H7 (cell line): ENCODE data around the gene FNDC11. TPM values are rescaled to one million over a fixed set of nuclear protein-coding genes. Genes with fewer than 3 reads are reported as not detected.
"Not testable (repeated sequence)": the region's sequence is repeated elsewhere in the genome, so short reads cannot be mapped to it uniquely, and the experiment has no call there.

Source experiments
- DNase-seq: peaks from one replicate; pipeline ENCODE4 v3.0.0; 2012
- H3K27me3 ChIP-seq: 2 replicates; pipeline ENCODE4 v1.6.0; 2011; ENCODE audit warnings: mild to moderate bottlenecking, low read length; ENCODE audit not compliant: control insufficient read depth, insufficient read depth
- H3K36me3 ChIP-seq: replicated peaks from 2 replicates; pipeline ENCODE4 v1.5.1; 2011; ENCODE audit warnings: low read length; ENCODE audit not compliant: control insufficient read depth, insufficient read depth
- H3K4me3 ChIP-seq: 2 replicates; pipeline ENCODE4 v1.5.1; 2011; ENCODE audit warnings: low read depth, mild to moderate bottlenecking, control low read depth, low read length, moderate library complexity; ENCODE audit not compliant: insufficient read depth
- total RNA-seq: library from RNA; depleted of rRNA; stranded (reverse); fragments of >200 nt; shearing (Covaris generic); gene quantifications from 2 replicates; pipeline ENCODE4 v1.2.3, GENCODE V29; 2014; rRNA removed

Gene FNDC11
- total RNA-seq, 1 experiment from 2014 or later, result 8.0 TPM

- Histone ChIP-seq H3K27me3 (no peaks in the 10 kb centered on the region), H3K4me3 (no peak overlapping the region), H3K36me3 (peaks cover 2% of the 10 kb centered on the region)
- peak; percentile 41 for DNase-seq
Observed at GRCh38 chr20:63594043-63594561, 40.1 kb downstream of the FNDC11 start.

DNA sequence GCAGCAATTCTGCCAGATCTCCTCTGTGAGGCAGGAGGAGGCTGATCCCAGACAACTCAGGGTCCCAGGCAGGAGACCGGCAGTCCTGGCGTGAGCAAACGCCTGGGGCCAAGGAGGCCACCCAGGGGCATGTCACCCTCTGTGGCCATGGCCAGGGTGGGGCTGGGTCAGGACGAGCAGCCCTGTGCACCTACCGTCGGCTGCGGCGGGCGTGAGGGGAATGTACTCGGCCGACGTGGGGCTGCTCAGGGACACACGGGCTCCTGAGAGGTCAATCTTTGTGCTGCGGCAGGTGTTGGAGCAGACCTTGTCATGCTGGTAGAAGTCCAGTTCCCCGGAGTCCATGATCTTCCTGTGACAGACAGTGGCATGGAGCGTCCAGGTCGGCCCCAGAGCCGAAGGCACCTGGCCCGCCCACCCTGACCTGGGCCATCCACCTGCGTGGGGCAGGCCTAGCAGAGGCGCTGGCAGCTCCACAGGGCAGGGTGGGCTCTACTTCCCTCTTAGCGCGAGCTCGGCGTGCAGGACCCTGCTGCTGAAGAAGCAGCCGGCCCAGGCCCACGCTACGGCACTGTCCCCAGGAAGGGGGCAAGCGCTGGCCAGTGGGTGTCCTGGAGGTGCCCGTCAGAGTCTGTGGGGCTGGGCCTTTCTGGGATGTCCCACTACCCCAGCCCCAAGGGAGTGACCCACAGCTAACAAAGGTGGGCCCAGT lies 41.6 kb downstream of the FNDC11 start:
- Histone ChIP-seq H3K27me3 (no peaks in the 10 kb centered on the region), H3K4me3 (no peak overlapping the region), H3K36me3 (peaks cover 2% of the 10 kb centered on the region)
- peak; percentile 52 for DNase-seq

DNA sequence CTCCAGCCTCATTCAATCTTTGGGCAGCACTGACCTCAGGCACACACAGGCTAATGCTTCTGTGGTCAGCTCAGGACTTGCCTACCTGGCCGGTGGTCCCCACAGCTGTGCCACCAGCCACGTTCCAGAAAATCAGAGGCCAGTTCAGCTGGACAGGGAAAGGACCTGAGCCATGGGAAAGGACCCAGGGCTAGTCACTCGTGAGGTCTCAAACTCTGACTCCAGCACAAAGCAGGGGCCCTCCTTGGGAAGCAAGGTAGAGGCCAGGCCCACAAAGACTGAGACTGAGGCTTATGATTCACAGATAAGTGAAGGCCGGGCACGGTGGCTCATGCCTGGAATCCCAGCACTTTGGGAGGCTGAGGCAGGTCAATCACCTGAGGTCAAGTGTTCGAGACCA lies 42.5 kb downstream of the FNDC11 start:
- H3K4me3 ChIP-seq, result no peak overlapping the region
- peaks cover 3% of the 10 kb centered on the region for H3K36me3 ChIP-seq
- DNase-seq, result no peak
- H3K27me3 ChIP-seq, result no peaks in the 10 kb centered on the region

- H3K36me3 ChIP-seq, result peaks cover 7% of the 10 kb centered on the region
- DNase-seq, result peak; percentile 41
Observed at GRCh38 chr20:63597651-63598478, 43.9 kb downstream of the FNDC11 start.

DNA sequence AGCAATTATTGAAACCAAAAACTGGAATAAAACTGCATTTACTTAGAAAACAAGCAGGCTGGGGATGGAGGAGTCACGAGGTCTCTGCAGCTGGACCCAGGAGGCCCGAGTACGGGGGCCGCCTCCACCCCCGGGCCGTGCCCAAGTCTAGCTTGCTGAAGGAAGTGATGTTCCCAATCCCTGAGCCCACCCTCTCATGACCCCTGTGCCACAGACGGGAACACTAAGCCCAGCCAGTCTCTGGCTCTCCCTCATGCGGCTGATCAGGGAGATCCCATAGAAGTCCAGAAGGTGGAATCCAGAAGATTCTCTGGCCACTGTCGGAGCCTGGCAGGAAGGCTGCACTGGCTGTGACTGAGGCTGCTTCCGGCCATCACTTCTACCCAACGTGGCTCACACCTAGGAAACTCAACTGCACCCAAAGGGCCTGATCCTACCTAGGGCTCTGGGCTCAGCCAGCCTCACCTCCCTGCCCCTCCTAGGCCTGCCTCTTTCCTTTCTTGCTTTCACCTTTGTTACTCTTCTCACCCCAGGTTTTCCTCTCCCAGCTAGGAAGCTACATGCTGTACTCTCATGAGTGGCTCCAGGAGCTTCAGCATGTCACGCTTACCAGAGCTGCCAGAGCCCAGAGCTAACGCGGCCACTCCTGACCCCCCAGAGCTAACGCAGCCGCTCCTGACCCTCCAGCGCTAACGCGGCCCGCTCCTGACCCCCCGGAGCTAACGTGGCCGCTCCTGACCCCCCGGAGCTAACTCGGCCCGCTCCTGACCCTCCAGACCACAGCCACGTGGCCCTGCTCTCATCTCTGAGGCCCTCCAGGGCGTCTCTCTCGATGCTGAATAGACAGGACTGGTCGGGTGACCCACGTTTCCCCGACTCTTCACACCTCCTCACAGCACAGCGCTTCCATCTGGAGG lies 44.8 kb downstream of the FNDC11 start:
- Histone ChIP-seq H3K27me3 (no peaks in the 10 kb centered on the region), H3K36me3 (peaks cover 8% of the 10 kb centered on the region), H3K4me3 (no peak overlapping the region)
- peak; percentile 56 for DNase-seq

More at GRCh38 chr20:63597651-63598478, 43.9 kb downstream of the FNDC11 start:
- Histone ChIP-seq H3K4me3 (no peak overlapping the region), H3K27me3 (no peaks in the 10 kb centered on the region)

GRCh38 chr20:63599396-63600050 lies 45.6 kb downstream of the FNDC11 start:
- no peaks in the 10 kb centered on the region for H3K27me3 ChIP-seq
- H3K4me3 ChIP-seq, result no peak overlapping the region
- no peak for DNase-seq
- peaks cover 8% of the 10 kb centered on the region for H3K36me3 ChIP-seq

DNA sequence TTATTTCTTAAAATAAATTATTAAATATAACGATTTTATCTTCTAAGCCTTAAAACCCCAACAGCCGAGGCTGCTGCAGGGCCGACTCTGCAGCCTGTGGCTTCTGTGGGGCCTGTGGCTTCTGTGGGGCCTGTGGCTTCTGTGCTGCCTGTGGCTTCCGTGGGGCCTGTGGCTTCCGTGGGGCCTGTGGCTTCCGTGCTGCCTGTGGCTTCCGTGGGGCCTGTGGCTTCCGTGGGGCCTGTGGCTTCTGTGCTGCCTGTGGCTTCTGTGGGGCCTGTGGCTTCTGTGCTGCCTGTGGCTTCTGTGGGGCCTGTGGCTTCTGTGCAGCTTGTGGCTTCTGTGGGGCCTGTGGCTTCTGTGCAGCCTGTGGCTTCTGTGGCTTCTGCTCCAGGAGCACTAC lies 47.7 kb downstream of the FNDC11 start:
- H3K27me3 ChIP-seq, DNase-seq, H3K4me3 ChIP-seq, H3K36me3 ChIP-seq: not testable (repeated sequence)

DNA sequence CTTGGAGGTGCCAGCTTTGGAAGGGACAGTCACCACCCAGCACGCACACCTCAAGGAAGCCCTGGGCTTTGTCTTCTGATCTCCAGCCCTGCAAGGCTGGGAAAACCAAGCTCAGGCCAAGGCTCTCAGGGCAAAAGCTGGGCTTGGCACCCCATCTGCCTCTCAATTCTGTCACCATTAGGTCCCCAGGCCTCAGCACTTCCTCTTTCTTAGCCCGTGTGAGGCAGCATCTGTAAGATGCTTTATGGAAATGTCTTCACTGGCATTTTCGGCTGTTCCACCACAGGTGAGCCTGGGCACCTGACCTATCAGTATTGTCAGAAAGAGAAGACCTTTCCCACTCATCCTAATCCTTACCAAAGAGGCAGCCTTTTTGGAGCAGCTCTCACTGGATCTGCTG lies 48.4 kb downstream of the FNDC11 start:
- no peak for DNase-seq
- Histone ChIP-seq H3K27me3 (no peaks in the 10 kb centered on the region), H3K36me3 (peaks cover 8% of the 10 kb centered on the region), H3K4me3 (no peak overlapping the region)

Other genes starting within 250 kb of the FNDC11 start
- 2.0 TPM in 2 replicates for gene CHRNA4, start 192.8 kb upstream of the FNDC11 start, total RNA-seq
- gene KCNQ2, start 81.5 kb upstream of the FNDC11 start, total RNA-seq, result 92.6 and 129 TPM in 2 replicates
- 30.7 and 37.1 TPM in 2 replicates for gene EEF1A2, start 55.1 kb upstream of the FNDC11 start, total RNA-seq
- gene PPDPF, start 33.4 kb upstream of the FNDC11 start, total RNA-seq, result 79.7 and 94.2 TPM in 2 replicates
- 0.14 and 0.30 TPM in 2 replicates for gene PTK6, start 16.8 kb upstream of the FNDC11 start, total RNA-seq
- gene SRMS, start 6.4 kb upstream of the FNDC11 start, total RNA-seq, result 0.21 and 0.33 TPM in 2 replicates
- 20.1 and 27.5 TPM in 2 replicates for gene HELZ2, start 20.1 kb downstream of the FNDC11 start, total RNA-seq
- 17.0 and 21.4 TPM in 2 replicates for gene GMEB2, start 72.9 kb downstream of the FNDC11 start, total RNA-seq
- 24.9 and 32.7 TPM in 2 replicates for gene STMN3, start 99.3 kb downstream of the FNDC11 start, total RNA-seq
- 15.1 and 22.4 TPM in 2 replicates for gene RTEL1, start 104.2 kb downstream of the FNDC11 start, total RNA-seq
- not detected in 2 replicates for gene TNFRSF6B, start 142.5 kb downstream of the FNDC11 start, total RNA-seq
- gene ARFRP1, start 153.8 kb downstream of the FNDC11 start, total RNA-seq, result 24.2 and 26.2 TPM in 2 replicates
- 32.6 and 52.0 TPM in 2 replicates for gene ZGPAT, start 153.9 kb downstream of the FNDC11 start, total RNA-seq
- gene LIME1, start 182.5 kb downstream of the FNDC11 start, total RNA-seq, result 7.7 and 10.5 TPM in 2 replicates
- gene SLC2A4RG, start 185.6 kb downstream of the FNDC11 start, total RNA-seq, result 38.3 and 62.2 TPM in 2 replicates